H9 (cell line): Measurements from ENCODE around the gene MYADM. TPM values are rescaled to one million over a fixed set of nuclear protein-coding genes. Genes with fewer than 3 reads are reported as not detected.

Source experiments
- DNase-seq: peaks from one replicate; pipeline ENCODE4 v3.0.0-alpha.2; 2017
- H2AFZ ChIP-seq: one replicate; pipeline ENCODE4 v1.6.1; 2013; ENCODE audit warnings: mild to moderate bottlenecking, low read length, control low read depth, moderate library complexity
- H2AK5ac ChIP-seq: 2 replicates; pipeline ENCODE4 v1.6.1; 2013; ENCODE audit warnings: low read length, control low read depth, mixed read lengths; ENCODE audit not compliant: insufficient read length
- H2BK120ac ChIP-seq: one replicate; pipeline ENCODE4 v1.6.1; 2013; ENCODE audit warnings: low read depth, mild to moderate bottlenecking, low read length, control low read depth, inconsistent platforms; ENCODE audit not compliant: poor library complexity, severe bottlenecking
- H2BK12ac ChIP-seq: 2 replicates; pipeline ENCODE4 v1.6.1; 2013; ENCODE audit warnings: low read length, control low read depth, mixed read lengths, low read depth; ENCODE audit not compliant: insufficient read length
- H2BK15ac ChIP-seq: 2 replicates; pipeline ENCODE4 v1.6.1; 2013; ENCODE audit warnings: low read depth, low read length, control low read depth
- H2BK20ac ChIP-seq: one replicate; pipeline ENCODE4 v1.6.1; 2013; ENCODE audit warnings: low read depth, mild to moderate bottlenecking, low read length, control low read depth, inconsistent platforms; ENCODE audit not compliant: poor library complexity, severe bottlenecking
- H2BK5ac ChIP-seq: 2 replicates; pipeline ENCODE4 v1.6.1; 2013; ENCODE audit warnings: low read length, control low read depth, mixed read lengths; ENCODE audit not compliant: insufficient read length
- H3K14ac ChIP-seq: 2 replicates; pipeline ENCODE4 v1.6.1; 2013; ENCODE audit warnings: low read length, control low read depth; ENCODE audit not compliant: insufficient read depth
- H3K18ac ChIP-seq: 2 replicates; pipeline ENCODE4 v1.6.1; 2013; ENCODE audit warnings: low read depth, mild to moderate bottlenecking, mixed read lengths, low read length, control low read depth; ENCODE audit not compliant: insufficient read length
- H3K23ac ChIP-seq: 2 replicates; pipeline ENCODE4 v1.6.1; 2013; ENCODE audit warnings: low read length, control low read depth, mixed read lengths, low read depth; ENCODE audit not compliant: insufficient read length
- H3K23me2 ChIP-seq: 2 replicates; pipeline ENCODE4 v1.6.1; 2013; ENCODE audit warnings: low read depth, mild to moderate bottlenecking, mixed read lengths, low read length, control low read depth; ENCODE audit not compliant: insufficient read length, poor library complexity, severe bottlenecking
- H3K27ac ChIP-seq: 2 replicates; pipeline ENCODE4 v1.5.1; 2013; ENCODE audit warnings: low read length, control low read depth, mixed read lengths, low read depth; ENCODE audit not compliant: insufficient read length
- H3K27me3 ChIP-seq: 2 replicates; pipeline ENCODE4 v1.6.1; 2013; ENCODE audit warnings: low read length, control low read depth, inconsistent platforms; ENCODE audit not compliant: insufficient read depth
- H3K4ac ChIP-seq: 2 replicates; pipeline ENCODE4 v1.6.1; 2013; ENCODE audit warnings: low read depth, mild to moderate bottlenecking, control low read depth, inconsistent platforms, low read length, moderate library complexity
- H3K4me1 ChIP-seq: 2 replicates; pipeline ENCODE4 v1.6.1; 2013; ENCODE audit warnings: low read length, control low read depth, inconsistent platforms; ENCODE audit not compliant: insufficient read depth
- H3K4me2 ChIP-seq: 2 replicates; pipeline ENCODE4 v1.6.1; 2013; ENCODE audit warnings: low read length, control low read depth, mixed read lengths; ENCODE audit not compliant: insufficient read length, insufficient read depth
- H3K56ac ChIP-seq: 2 replicates; pipeline ENCODE4 v1.6.1; 2013; ENCODE audit warnings: low read depth, mild to moderate bottlenecking, mixed read lengths, low read length, control low read depth; ENCODE audit not compliant: insufficient read length
- H3K79me1 ChIP-seq: 2 replicates; pipeline ENCODE4 v1.6.1; 2013; ENCODE audit warnings: low read depth, mild to moderate bottlenecking, moderate library complexity, low read length, control low read depth, inconsistent platforms; ENCODE audit not compliant: insufficient read depth, poor library complexity, severe bottlenecking
- H3K79me2 ChIP-seq: 2 replicates; pipeline ENCODE4 v1.6.1; 2013; ENCODE audit warnings: low read length, control low read depth, inconsistent platforms; ENCODE audit not compliant: insufficient read depth
- H3K9ac ChIP-seq: 2 replicates; pipeline ENCODE4 v1.6.1; 2013; ENCODE audit warnings: low read length, control low read depth, mixed read lengths; ENCODE audit not compliant: insufficient read length; ENCODE audit errors: extremely low read depth
- H3K9me3 ChIP-seq: one replicate; pipeline ENCODE4 v1.6.1; 2013; ENCODE audit warnings: low read depth, low read length, inconsistent platforms; ENCODE audit not compliant: control insufficient read depth
- H3T11ph ChIP-seq: one replicate; pipeline ENCODE4 v1.6.1; 2013; ENCODE audit warnings: mild to moderate bottlenecking, low read length, control low read depth, inconsistent platforms
- H4K20me1 ChIP-seq: one replicate; pipeline ENCODE4 v1.6.1; 2013; ENCODE audit not compliant: control insufficient read depth, insufficient read length, insufficient read depth
- H4K5ac ChIP-seq: 2 replicates; pipeline ENCODE4 v1.6.1; 2013; ENCODE audit warnings: low read depth, mild to moderate bottlenecking, mixed read lengths, low read length, control low read depth; ENCODE audit not compliant: insufficient read length
- H4K8ac ChIP-seq: replicated peaks from 2 replicates; pipeline ENCODE4 v1.6.1; 2013; ENCODE audit warnings: low read length, control low read depth, mixed read lengths, low read depth; ENCODE audit not compliant: insufficient read length
- H4K91ac ChIP-seq: 2 replicates; pipeline ENCODE4 v1.6.1; 2013; ENCODE audit warnings: low read depth, mild to moderate bottlenecking, moderate library complexity, mixed read lengths, low read length, control low read depth; ENCODE audit not compliant: insufficient read length
- H3K27ac Mint-ChIP-seq, 3 experiments: 2 replicates in 2 of 3; 3 replicates in 1 of 3; pipeline ENCODE4 v1.8.0; 2020 to 2021; ENCODE audit warnings: mixed read lengths in 3 of 3, mild to moderate bottlenecking in 1 of 3, moderate library complexity in 1 of 3
- H3K27me3 Mint-ChIP-seq: 2 replicates; pipeline ENCODE4 v1.8.0; 2021; ENCODE audit warnings: low read depth, mild to moderate bottlenecking, moderate library complexity, mixed read lengths
- H3K36me3 Mint-ChIP-seq, 3 experiments: 2 replicates in 2 of 3; 3 replicates in 1 of 3; pipeline ENCODE4 v1.8.0; 2020 to 2021; ENCODE audit warnings: low read depth in 3 of 3, mixed read lengths in 3 of 3; ENCODE audit not compliant: insufficient read depth in 1 of 3
- H3K4me1 Mint-ChIP-seq, 2 experiments: 2 replicates each; pipeline ENCODE4 v1.8.0; 2020; ENCODE audit warnings: mixed read lengths in 2 of 2
- H3K4me3 Mint-ChIP-seq, 2 experiments: 2 replicates in 1 of 2; 3 replicates in 1 of 2; pipeline ENCODE4 v1.8.0; 2020 to 2021; ENCODE audit warnings: mild to moderate bottlenecking in 2 of 2, mixed read lengths in 2 of 2, moderate library complexity in 1 of 2
- H3K9me3 Mint-ChIP-seq, 2 experiments: 2 replicates in 1 of 2; 3 replicates in 1 of 2; pipeline ENCODE4 v1.8.0; 2020; ENCODE audit warnings: mild to moderate bottlenecking in 2 of 2, mixed read lengths in 2 of 2, moderate library complexity in 1 of 2
- WGBS: extraction: QIAGEN DNeasy Blood & Tissue Kit; methylation state at CpG from one replicate; pipeline ENCODE4 v1.1.7; 2013; ENCODE audit warnings: missing lambda C conversion rate, low lambda C conversion rate, mixed read lengths; ENCODE audit not compliant: insufficient read length; ENCODE audit errors: extremely low coverage; 5-methylcytosine and 5-hydroxymethylcytosine counted together
- total RNA-seq: library from RNA; stranded (reverse); gene quantifications from 2 replicates; pipeline ENCODE4 v1.2.1, GENCODE V29; 2021
- TF ChIP-seq, protein P1 (sequence below): fragments of 200-600 bp; sonication (generic); conservative IDR thresholded peaks from 3 replicates; pipeline ENCODE4 v1.8.0; 2021; ENCODE audit warnings: antibody characterized with exemption, mild to moderate bottlenecking

The MYADM gene
- total RNA-seq, 1 experiment from 2014 or later: 116 TPM

DNA sequence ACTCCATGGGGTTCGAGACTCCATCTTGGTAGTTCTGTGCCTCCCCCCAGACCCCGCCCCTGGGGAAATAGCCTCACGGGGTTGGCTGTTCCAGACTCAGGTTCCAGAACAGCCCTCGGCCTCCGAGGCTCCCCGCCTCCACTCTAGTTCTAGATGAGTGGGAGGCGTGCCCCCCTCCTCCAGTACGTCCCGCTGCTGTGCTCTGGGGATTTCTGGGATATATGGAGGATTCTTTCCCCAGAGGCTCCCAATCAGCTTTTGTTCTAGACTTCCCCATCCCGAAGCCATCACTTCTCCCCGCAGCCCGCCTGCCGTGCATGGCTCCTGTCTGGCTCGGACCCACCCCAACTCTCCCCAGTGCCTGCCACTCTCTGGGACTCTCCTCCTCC lies 39.5 kb downstream of the MYADM start:
- no peak overlapping the region for H2BK20ac ChIP-seq

More for the DNA sequence above, 39.5 kb downstream of the MYADM start:
- Histone ChIP-seq H3K4me1 (peaks cover 4% of the 10 kb centered on the region; the same call in 1 of the 2 replicates), H2BK12ac (no peak overlapping the region), H4K5ac (no peak overlapping the region), H4K20me1 (no peaks in the 10 kb centered on the region), H3K18ac (no peak overlapping the region), H3K23ac (no peak overlapping the region), H2BK5ac (no peak overlapping the region), H3K4ac (no peak overlapping the region), H3K23me2 (peaks cover 28% of the 10 kb centered on the region), H2BK15ac (no peak overlapping the region), H3K14ac (no peak overlapping the region), H3K79me1 (no peaks in the 10 kb centered on the region), H3K9ac (no peak overlapping the region), H3K56ac (no peak overlapping the region), H4K8ac (no peak overlapping the region), H2BK120ac (no peak overlapping the region), H3K27me3 (peaks cover 3% of the 10 kb centered on the region; the same call in 1 of the 2 replicates), H3K9me3 (no peaks in the 10 kb centered on the region), H3K27ac (no peak overlapping the region), H2AK5ac (no peak overlapping the region), H3T11ph (no peak overlapping the region), H3K79me2 (no peaks in the 10 kb centered on the region), H4K91ac (no peak overlapping the region), H3K4me2 (peak overlapping the region; percentile 95), H2AFZ (no peak overlapping the region)
- Mint-ChIP-seq H3K27me3 (peaks cover 83% of the 10 kb centered on the region), H3K9me3 (no peaks in the 10 kb centered on the region), H3K36me3 (peaks cover 0 to 6% (median 0%) of the 10 kb centered on the region in 3 experiments; a peak in 3 of 7 replicates), H3K4me1 (peaks cover 36 to 51% of the 10 kb centered on the region in 2 experiments), H3K4me3 (peak overlapping the region; percentile 63 to 89), H3K27ac (peak overlapping the region in 1 of 3 experiments; percentile 83; a peak in 1 of 7 replicates)
- TF ChIP-seq, protein P1, sequence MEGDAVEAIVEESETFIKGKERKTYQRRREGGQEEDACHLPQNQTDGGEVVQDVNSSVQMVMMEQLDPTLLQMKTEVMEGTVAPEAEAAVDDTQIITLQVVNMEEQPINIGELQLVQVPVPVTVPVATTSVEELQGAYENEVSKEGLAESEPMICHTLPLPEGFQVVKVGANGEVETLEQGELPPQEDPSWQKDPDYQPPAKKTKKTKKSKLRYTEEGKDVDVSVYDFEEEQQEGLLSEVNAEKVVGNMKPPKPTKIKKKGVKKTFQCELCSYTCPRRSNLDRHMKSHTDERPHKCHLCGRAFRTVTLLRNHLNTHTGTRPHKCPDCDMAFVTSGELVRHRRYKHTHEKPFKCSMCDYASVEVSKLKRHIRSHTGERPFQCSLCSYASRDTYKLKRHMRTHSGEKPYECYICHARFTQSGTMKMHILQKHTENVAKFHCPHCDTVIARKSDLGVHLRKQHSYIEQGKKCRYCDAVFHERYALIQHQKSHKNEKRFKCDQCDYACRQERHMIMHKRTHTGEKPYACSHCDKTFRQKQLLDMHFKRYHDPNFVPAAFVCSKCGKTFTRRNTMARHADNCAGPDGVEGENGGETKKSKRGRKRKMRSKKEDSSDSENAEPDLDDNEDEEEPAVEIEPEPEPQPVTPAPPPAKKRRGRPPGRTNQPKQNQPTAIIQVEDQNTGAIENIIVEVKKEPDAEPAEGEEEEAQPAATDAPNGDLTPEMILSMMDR: no peak
- peak; percentile 47 for DNase-seq
- no CpG with 5 or more reads among the region's 14 CpGs for WGBS
